SK-N-SH (cell line): ENCODE measurements around the gene UPB1. TPM values are rescaled to one million over a fixed set of nuclear protein-coding genes. Genes with fewer than 3 reads are reported as not detected.

Experiments used
- CTCF ChIA-PET: fragments of 300-600, 350-600 bp; formaldehyde crosslinking; extraction: SDS; loops from one replicate; lab custom pipeline; 2021; lab: Yijun Ruan, JAX
- POLR2A ChIA-PET: fragments of 350-600 bp; sonication (Branson Sonifier 250); formaldehyde crosslinking; extraction: SDS; loops from one replicate; lab custom pipeline; 2020; ENCODE audit warnings: antibody characterized with exemption, inconsistent platforms; lab: Yijun Ruan, JAX
- DNase-seq: peaks from one replicate; pipeline ENCODE4 v3.0.0; 2012
- H2AFZ ChIP-seq: fragments of 200-600 bp; sonication (generic); 2 replicates; pipeline ENCODE4 v1.8.1; 2016; ENCODE audit warnings: antibody characterized with exemption, mild to moderate bottlenecking, low read depth
- H3F3A ChIP-seq: fragments of 200-600 bp; sonication (generic); replicated peaks from 2 replicates; pipeline ENCODE3; 2016; ENCODE audit warnings: antibody characterized with exemption, mild to moderate bottlenecking; ENCODE audit not compliant: insufficient read depth
- H3K27ac ChIP-seq, 2 experiments: fragments of 200-500 bp in 1 of 2; fragments of 200-600 bp in 1 of 2; sonication (Bioruptor generic) in 1 of 2; sonication (generic), shearing (Covaris generic) in 1 of 2; 2 replicates each; pipeline versions ENCODE4 v1.5.1 to v1.6.1; 2014 to 2016; ENCODE audit warnings: low read depth in 2 of 2, inconsistent platforms in 1 of 2, low read length in 1 of 2, mild to moderate bottlenecking in 1 of 2, mixed read lengths in 1 of 2
- H3K27me3 ChIP-seq: fragments of 200-600 bp; sonication (generic), shearing (Covaris generic); 2 replicates; pipeline ENCODE4 v1.6.1; 2016; ENCODE audit warnings: mixed run types; ENCODE audit not compliant: insufficient read depth
- H3K36me3 ChIP-seq, 2 experiments: fragments of 200-500 bp in 1 of 2; fragments of 200-600 bp in 1 of 2; sonication (Bioruptor generic) in 1 of 2; sonication (generic) in 1 of 2; replicated peaks in 1 of 2; 2 replicates each; pipeline versions ENCODE3 to v1.5.1; 2014 to 2016; ENCODE audit warnings: low read length in 1 of 2, mild to moderate bottlenecking in 1 of 2; ENCODE audit not compliant: insufficient read depth in 2 of 2, control insufficient read depth in 1 of 2
- H3K4me1 ChIP-seq, 2 experiments: fragments of 200-500 bp in 1 of 2; fragments of 200-600 bp in 1 of 2; sonication (Bioruptor generic) in 1 of 2; sonication (generic), shearing (Covaris generic) in 1 of 2; 2 replicates each; pipeline versions ENCODE4 v1.5.1 to v1.6.1; 2014 to 2016; ENCODE audit warnings: low read depth in 1 of 2, low read length in 1 of 2, mixed run types in 1 of 2; ENCODE audit not compliant: insufficient read depth in 2 of 2, control insufficient read depth in 1 of 2
- H3K4me2 ChIP-seq: fragments of 200-600 bp; sonication (generic), shearing (Covaris generic); 2 replicates; pipeline ENCODE4 v1.6.1; 2017; ENCODE audit warnings: mixed run types
- H3K4me3 ChIP-seq, 2 experiments: fragments of 200-500 bp in 1 of 2; fragments of 200-600 bp in 1 of 2; sonication (Bioruptor generic) in 1 of 2; sonication (generic), shearing (Covaris generic) in 1 of 2; 2 replicates each; pipeline versions ENCODE4 v1.5.1 to v1.8.1; 2014 to 2016; ENCODE audit warnings: low read depth in 2 of 2, inconsistent platforms in 1 of 2, low read length in 1 of 2, mild to moderate bottlenecking in 1 of 2, mixed read lengths in 1 of 2, moderate library complexity in 1 of 2
- H3K79me2 ChIP-seq: fragments of 200-600 bp; sonication (generic); 2 replicates; pipeline ENCODE4 v1.8.1; 2017; ENCODE audit warnings: mild to moderate bottlenecking; ENCODE audit not compliant: insufficient read depth
- H3K9ac ChIP-seq: fragments of 200-600 bp; sonication (generic); 2 replicates; pipeline ENCODE4 v1.6.1; 2017; ENCODE audit warnings: mixed run types
- H3K9me2 ChIP-seq: fragments of 200-600 bp; sonication (generic); 2 replicates; pipeline ENCODE4 v1.6.1; 2017; ENCODE audit warnings: mixed run types
- H3K9me3 ChIP-seq: fragments of 200-600 bp; sonication (generic); 2 replicates; pipeline ENCODE4 v1.6.1; 2017; ENCODE audit warnings: mixed run types, mild to moderate bottlenecking, moderate library complexity
- H4K20me1 ChIP-seq: fragments of 200-600 bp; sonication (generic); 2 replicates; pipeline ENCODE4 v1.6.1; 2017; ENCODE audit warnings: mild to moderate bottlenecking, mixed run types; ENCODE audit not compliant: insufficient read depth
- ELF1 ChIP-seq: IDR thresholded peaks from 2 replicates; pipeline ENCODE4 v1.4.0; 2012
- EP300 ChIP-seq, 2 experiments: IDR thresholded peaks; 2 replicates each; pipeline versions ENCODE4 v1.4.0 to v1.6.1; 2012; ENCODE audit warnings: borderline replicate concordance in 1 of 2, low read depth in 1 of 2, low read length in 1 of 2
- FOSL2 ChIP-seq: IDR thresholded peaks from 2 replicates; pipeline ENCODE4 v1.4.0; 2012; ENCODE audit warnings: low read depth, mild to moderate bottlenecking, moderate library complexity, borderline replicate concordance
- FOXM1 ChIP-seq: IDR thresholded peaks from 2 replicates; pipeline ENCODE4 v1.4.0; 2012; ENCODE audit warnings: low read depth, mild to moderate bottlenecking
- GABPA ChIP-seq: IDR thresholded peaks from 2 replicates; pipeline ENCODE4 v1.4.0; 2012; ENCODE audit warnings: low read depth, mild to moderate bottlenecking
- GATA2 ChIP-seq: sonication (generic); formaldehyde crosslinking; IDR thresholded peaks from 2 replicates; pipeline ENCODE4 v1.5.0; 2020; ENCODE audit warnings: mild to moderate bottlenecking, missing genetic modification reagents
- JUND ChIP-seq: IDR thresholded peaks from 2 replicates; pipeline ENCODE4 v1.4.0; 2012
- MAX ChIP-seq: IDR thresholded peaks from 2 replicates; pipeline ENCODE4 v1.4.0; 2012; ENCODE audit warnings: low read depth
- MEF2A ChIP-seq: IDR thresholded peaks from 2 replicates; pipeline ENCODE4 v1.4.0; 2012; ENCODE audit warnings: low read depth, borderline replicate concordance
- NRF1 ChIP-seq: IDR thresholded peaks from 2 replicates; pipeline ENCODE4 v1.6.1; 2012; ENCODE audit warnings: low read depth, mild to moderate bottlenecking, low read length
- POLR2AphosphoS5 ChIP-seq: IDR thresholded peaks from 2 replicates; pipeline ENCODE4 v1.6.1; 2012; ENCODE audit warnings: low read depth, low read length
- RCOR1 ChIP-seq: fragments of 150-350 bp; IDR thresholded peaks from 2 replicates; pipeline ENCODE4 v1.6.1; 2017; ENCODE audit warnings: antibody characterized with exemption, low read length
- REST ChIP-seq: IDR thresholded peaks from 2 replicates; pipeline ENCODE4 v1.6.1; 2012; ENCODE audit warnings: mild to moderate bottlenecking, low read depth, low read length, moderate library complexity
- RFX5 ChIP-seq: IDR thresholded peaks from 2 replicates; pipeline ENCODE4 v1.6.1; 2012; ENCODE audit warnings: mild to moderate bottlenecking, improper control_type of control experiment, low read length
- RXRA ChIP-seq: IDR thresholded peaks from 2 replicates; pipeline ENCODE4 v1.4.0; 2012; ENCODE audit warnings: low read depth, mild to moderate bottlenecking, borderline replicate concordance
- SIN3A ChIP-seq: IDR thresholded peaks from 2 replicates; pipeline ENCODE4 v1.6.1; 2012; ENCODE audit warnings: low read depth, mild to moderate bottlenecking, low read length, moderate library complexity, borderline replicate concordance
- SMC3 ChIP-seq: IDR thresholded peaks from 2 replicates; pipeline ENCODE4 v1.6.1; 2012; ENCODE audit warnings: low read depth, low read length, improper control_type of control experiment
- TCF12 ChIP-seq: IDR thresholded peaks from 2 replicates; pipeline ENCODE4 v1.4.0; 2012
- TEAD4 ChIP-seq: IDR thresholded peaks from 2 replicates; pipeline ENCODE4 v1.4.0; 2012; ENCODE audit warnings: mild to moderate bottlenecking, borderline replicate concordance; ENCODE audit not compliant: insufficient read depth
- ZBTB33 ChIP-seq: IDR thresholded peaks from 2 replicates; pipeline ENCODE4 v1.4.0; 2012; ENCODE audit warnings: low read depth, borderline replicate concordance
- WGBS: methylation state at CpG from one replicate; pipeline ENCODE4 v1.1.6; 2017; ENCODE audit warnings: low lambda C conversion rate; 5-methylcytosine and 5-hydroxymethylcytosine counted together
- polyA plus RNA-seq, 3 experiments: library from polyadenylated mRNA; depleted of rRNA; stranded (reverse); fragments of >200 nt; gene quantifications; 2 replicates each; pipeline ENCODE4 v1.2.3, GENCODE V29; 2012

Gene UPB1
- polyA plus RNA-seq, 1 of the 3 experiments (the other 2 are of a cell fraction), result 0.30 TPM

GRCh38 chr22:24541681-24542515 is 46.8 kb downstream of the UPB1 start:
- Histone ChIP-seq H3K9ac (no peak overlapping the region), H3K9me3 (no peaks in the 10 kb centered on the region), H3K27ac (no peak overlapping the region)
- whole genome bisulfite sequencing, result 89% methylated on average over 6 of the region's 6 CpGs
- no peak for DNase-seq
- no peak for TF ChIP-seq RXRA
- no peak for TF ChIP-seq MEF2A
- no peak for TF ChIP-seq FOXM1
- TF ChIP-seq POLR2AphosphoS5, result no peak
- TF ChIP-seq TCF12, result no peak
- TF ChIP-seq ZBTB33, result no peak
- no peak for TF ChIP-seq MAX
- TF ChIP-seq RFX5, result no peak
- no peak for TF ChIP-seq TEAD4
- TF ChIP-seq RCOR1, result no peak
- TF ChIP-seq GABPA, result no peak
- TF ChIP-seq ELF1, result no peak
- TF ChIP-seq FOSL2, result no peak
- TF ChIP-seq, all 33 proteins: peak for 0
- ChIA-PET CTCF (interaction anchor here (0.6 kb wide), 1 partner anchor 599 kb away, joined by 3 read pairs; no protein-coding TSS in a partner anchor), POLR2A (no interaction called here)
- Histone ChIP-seq H3F3A (no peaks in the 10 kb centered on the region), H3K4me3 (no peak overlapping the region), H3K79me2 (peaks cover 9% of the 10 kb centered on the region; the same call in 1 of the 2 replicates), H4K20me1 (0 out of 2 replicates have a peak, but pooled peaks cover 3% of the 10 kb centered on the region), H3K9me2 (no peaks in the 10 kb centered on the region), H2AFZ (no peak overlapping the region), H3K4me2 (no peak overlapping the region), H3K27me3 (no peaks in the 10 kb centered on the region), H3K4me1 (peaks cover 7 to 8% of the 10 kb centered on the region in 2 experiments; a peak in 2 of 4 replicates), H3K36me3 (peaks cover 22 to 47% of the 10 kb centered on the region in 2 experiments)

GRCh38 chr22:24542641-24543040 is 47.5 kb downstream of the UPB1 start:
- Histone ChIP-seq H3K4me2 (no peak overlapping the region), H3K36me3 (peaks cover 22 to 55% of the 10 kb centered on the region in 2 experiments), H3K27ac (no peak overlapping the region), H2AFZ (no peak overlapping the region), H3K4me1 (peaks cover 7 to 8% of the 10 kb centered on the region in 2 experiments; a peak in 2 of 4 replicates), H3K4me3 (no peak overlapping the region), H3K9me2 (no peaks in the 10 kb centered on the region), H3K79me2 (peaks cover 9% of the 10 kb centered on the region; the same call in 1 of the 2 replicates), H3K9ac (no peak overlapping the region), H3F3A (no peaks in the 10 kb centered on the region), H4K20me1 (0 out of 2 replicates have a peak, but pooled peaks cover 3% of the 10 kb centered on the region), H3K9me3 (no peaks in the 10 kb centered on the region), H3K27me3 (no peaks in the 10 kb centered on the region)
- DNase-seq, result no peak
- CTCF ChIA-PET, result no interaction called here
- WGBS, result 94% methylated on average over 9 of the region's 9 CpGs
- POLR2A ChIA-PET, result no interaction called here
- TF ChIP-seq NRF1 (no peak), RFX5 (no peak), FOXM1 (no peak), TEAD4 (no peak), RXRA (no peak), GATA2 (CRISPR knock-in tag) (no peak), EP300 (IDR thresholded peaks at IDR 0.05; ENCODE audit: borderline replicate concordance in 1 of 2, low read depth in 1 of 2, low read length in 1 of 2) (no peak), SIN3A (no peak), ELF1 (no peak), SMC3 (no peak), POLR2AphosphoS5 (no peak), GABPA (no peak), REST (no peak), JUND (no peak), FOSL2 (no peak)
